ENCODE data around the gene MIDN.

DNA sequence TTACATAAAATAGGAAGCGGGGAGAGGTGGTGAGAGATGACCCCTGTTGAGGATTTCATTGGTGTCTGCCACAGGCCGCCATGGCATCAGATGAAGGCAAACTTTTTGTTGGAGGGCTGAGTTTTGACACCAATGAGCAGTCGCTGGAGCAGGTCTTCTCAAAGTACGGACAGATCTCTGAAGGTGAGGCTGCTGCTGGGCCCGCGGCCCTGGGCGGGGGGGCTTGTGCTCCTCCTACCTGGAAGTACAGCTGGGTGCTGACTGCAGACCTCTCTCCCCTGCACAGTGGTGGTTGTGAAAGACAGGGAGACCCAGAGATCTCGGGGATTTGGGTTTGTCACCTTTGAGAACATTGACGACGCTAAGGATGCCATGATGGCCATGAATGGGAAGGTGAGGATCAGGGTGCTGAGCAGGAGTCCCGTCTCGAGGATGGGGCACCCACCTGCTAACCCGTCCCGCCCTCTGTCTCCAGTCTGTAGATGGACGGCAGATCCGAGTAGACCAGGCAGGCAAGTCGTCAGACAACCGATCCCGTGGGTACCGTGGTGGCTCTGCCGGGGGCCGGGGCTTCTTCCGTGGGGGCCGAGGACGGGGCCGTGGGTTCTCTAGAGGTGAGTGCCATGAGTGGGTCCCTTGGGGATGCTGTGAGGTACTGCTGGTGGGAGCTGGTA, 22.6 kb downstream of the MIDN start:
- TF ChIP-seq POLR2A (IDR thresholded peaks at IDR 0.05): no peak
- TF ChIP-seq, protein P1, sequence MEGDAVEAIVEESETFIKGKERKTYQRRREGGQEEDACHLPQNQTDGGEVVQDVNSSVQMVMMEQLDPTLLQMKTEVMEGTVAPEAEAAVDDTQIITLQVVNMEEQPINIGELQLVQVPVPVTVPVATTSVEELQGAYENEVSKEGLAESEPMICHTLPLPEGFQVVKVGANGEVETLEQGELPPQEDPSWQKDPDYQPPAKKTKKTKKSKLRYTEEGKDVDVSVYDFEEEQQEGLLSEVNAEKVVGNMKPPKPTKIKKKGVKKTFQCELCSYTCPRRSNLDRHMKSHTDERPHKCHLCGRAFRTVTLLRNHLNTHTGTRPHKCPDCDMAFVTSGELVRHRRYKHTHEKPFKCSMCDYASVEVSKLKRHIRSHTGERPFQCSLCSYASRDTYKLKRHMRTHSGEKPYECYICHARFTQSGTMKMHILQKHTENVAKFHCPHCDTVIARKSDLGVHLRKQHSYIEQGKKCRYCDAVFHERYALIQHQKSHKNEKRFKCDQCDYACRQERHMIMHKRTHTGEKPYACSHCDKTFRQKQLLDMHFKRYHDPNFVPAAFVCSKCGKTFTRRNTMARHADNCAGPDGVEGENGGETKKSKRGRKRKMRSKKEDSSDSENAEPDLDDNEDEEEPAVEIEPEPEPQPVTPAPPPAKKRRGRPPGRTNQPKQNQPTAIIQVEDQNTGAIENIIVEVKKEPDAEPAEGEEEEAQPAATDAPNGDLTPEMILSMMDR (IDR thresholded peaks at IDR 0.05): no peak

All from adrenal gland (tissue), 5 donors.